HepG2 (cell line): ENCODE results near the gene ZBTB45. TPM values are rescaled to one million over a fixed set of nuclear protein-coding genes. Genes with fewer than 3 reads are reported as not detected.

Experiments
- ATAC-seq: fragments of 200-7000 bp; cut with Tn5 transposase; 3 replicates; pipeline ENCODE4 v1.9.1; 2020; ENCODE audit warnings: mild to moderate bottlenecking, moderate library complexity
- BruUV-seq: library from RNA; stranded (reverse); fragments of 400-500 nt; replicated peaks from 2 replicates; lab custom pipeline; 2021; lab: Mats Ljungman, UMichigan
- CTCF ChIA-PET: fragments of 300-600 bp; formaldehyde crosslinking; extraction: SDS; loops from one replicate; lab custom pipeline; 2021; ENCODE audit warnings: low total read pairs, inconsistent platforms, low intra/inter-chr PET ratio; lab: Yijun Ruan, JAX
- POLR2A ChIA-PET: fragments of 350-600 bp; sonication (Branson Sonifier 250); formaldehyde crosslinking; loops from one replicate; lab custom pipeline; 2020; ENCODE audit warnings: antibody characterized with exemption, inconsistent platforms; lab: Yijun Ruan, JAX
- DNase-seq: peaks from one replicate; pipeline ENCODE4 v3.0.0-alpha.2; 2015; ENCODE audit warnings: low spot score
- FAIRE-seq: peaks from 3 replicates; lab custom pipeline; 2011; peaks lifted over from hg19 to GRCh38; lab: Jason Lieb, UNC
- H2AFZ ChIP-seq: one replicate; pipeline ENCODE4 v1.6.1; 2011; ENCODE audit warnings: low read length, inconsistent platforms
- H3K27ac ChIP-seq: fragments of 300-600 bp; 3 replicates; pipeline ENCODE4 v1.8.0; 2011; ENCODE audit warnings: mixed run types, mild to moderate bottlenecking, mixed read lengths, low read length, inconsistent platforms; ENCODE audit not compliant: insufficient read depth; ENCODE audit errors: extremely low read length
- H3K27me3 ChIP-seq, 2 experiments: fragments of 200-600 bp in 1 of 2; 2 replicates in 1 of 2; 3 replicates in 1 of 2; pipeline versions ENCODE4 v1.6.0 to v1.8.0; 2011; ENCODE audit warnings: low read length in 2 of 2, mild to moderate bottlenecking in 2 of 2, moderate library complexity in 2 of 2, inconsistent platforms in 1 of 2; ENCODE audit not compliant: insufficient read depth in 2 of 2, control insufficient read depth in 1 of 2
- H3K36me3 ChIP-seq, 2 experiments: fragments of 200-600 bp in 1 of 2; replicated peaks in 1 of 2; 2 replicates in 1 of 2; 3 replicates in 1 of 2; pipeline versions ENCODE4 v1.5.1 to v1.8.0; 2011; ENCODE audit warnings: low read length in 2 of 2, inconsistent platforms in 1 of 2; ENCODE audit not compliant: insufficient read depth in 2 of 2, control insufficient read depth in 1 of 2
- H3K4me1 ChIP-seq: 2 replicates; pipeline ENCODE4 v1.5.1; 2012; ENCODE audit warnings: low read length, inconsistent platforms; ENCODE audit not compliant: insufficient read depth
- H3K4me2 ChIP-seq: 2 replicates; pipeline ENCODE4 v1.6.0; 2011; ENCODE audit warnings: low read depth, low read length, inconsistent platforms
- H3K4me3 ChIP-seq, 3 experiments: fragments of 200-600 bp in 1 of 3; sonication (generic), shearing (Covaris generic) in 1 of 3; replicated peaks in 1 of 3; 2 replicates each; pipeline ENCODE4 v1.5.1; 2011 to 2016; ENCODE audit warnings: low read length in 3 of 3, inconsistent platforms in 2 of 3, low read depth in 2 of 3, mild to moderate bottlenecking in 2 of 3, control low read depth in 1 of 3, mixed read lengths in 1 of 3; ENCODE audit not compliant: insufficient read depth in 1 of 3
- H3K79me2 ChIP-seq: one replicate; pipeline ENCODE4 v1.6.1; 2011; ENCODE audit warnings: low read length, inconsistent platforms; ENCODE audit not compliant: insufficient read depth
- H3K9ac ChIP-seq: 2 replicates; pipeline ENCODE4 v1.6.0; 2011; ENCODE audit warnings: mild to moderate bottlenecking, low read depth, low read length, inconsistent platforms; ENCODE audit not compliant: insufficient read depth
- H3K9me3 ChIP-seq: 2 replicates; pipeline ENCODE4 v1.5.1; 2012; ENCODE audit warnings: mild to moderate bottlenecking, low read length
- H4K20me1 ChIP-seq: 2 replicates; pipeline ENCODE4 v1.6.0; 2011; ENCODE audit warnings: inconsistent platforms, mild to moderate bottlenecking, low read length, moderate library complexity; ENCODE audit not compliant: insufficient read depth
- ARID4A ChIP-seq: sonication (generic); formaldehyde crosslinking; IDR thresholded peaks from 2 replicates; pipeline ENCODE4 v1.5.0; 2020; ENCODE audit warnings: mild to moderate bottlenecking, missing genetic modification reagents, borderline replicate concordance
- CCDC6 ChIP-seq: sonication (generic); formaldehyde crosslinking; IDR thresholded peaks from 2 replicates; pipeline ENCODE4 v1.8.1; 2022; ENCODE audit warnings: mild to moderate bottlenecking, missing genetic modification reagents, moderate library complexity
- EED ChIP-seq: sonication (generic); formaldehyde crosslinking; IDR thresholded peaks from 2 replicates; pipeline ENCODE4 v1.5.0; 2020; ENCODE audit warnings: mild to moderate bottlenecking, missing genetic modification reagents
- HOXA5 ChIP-seq: sonication (generic); formaldehyde crosslinking; IDR thresholded peaks from 2 replicates; pipeline ENCODE4 v1.4.0; 2020; ENCODE audit warnings: missing genetic modification reagents
- KDM4B ChIP-seq: sonication (generic); formaldehyde crosslinking; IDR thresholded peaks from 2 replicates; pipeline ENCODE4 v1.4.0; 2020; ENCODE audit warnings: missing genetic modification reagents
- MYPOP ChIP-seq: sonication (generic); formaldehyde crosslinking; IDR thresholded peaks from 2 replicates; pipeline ENCODE4 v1.8.1; 2023; ENCODE audit warnings: mild to moderate bottlenecking, moderate library complexity, missing genetic modification reagents
- NFYB ChIP-seq: sonication (generic); formaldehyde crosslinking; IDR thresholded peaks from 2 replicates; pipeline ENCODE4 v1.4.0; 2020; ENCODE audit warnings: missing genetic modification reagents
- NONO ChIP-seq, 2 experiments: fragments of 450-650 bp in 1 of 2; sonication (generic) in 1 of 2; formaldehyde crosslinking in 1 of 2; IDR thresholded peaks in 1 of 2; conservative IDR thresholded peaks in 1 of 2; 2 replicates each; pipeline versions ENCODE4 v1.6.1 to v1.8.0; 2017 to 2022; ENCODE audit warnings: mild to moderate bottlenecking in 1 of 2, missing genetic modification reagents in 1 of 2, moderate library complexity in 1 of 2
- PAX8 ChIP-seq: sonication (generic); formaldehyde crosslinking; IDR thresholded peaks from 2 replicates; pipeline ENCODE4 v1.8.0; 2022; ENCODE audit warnings: mild to moderate bottlenecking, missing genetic modification reagents, borderline replicate concordance
- PAXIP1 ChIP-seq: sonication (generic); formaldehyde crosslinking; conservative IDR thresholded peaks from 2 replicates; pipeline ENCODE4 v1.4.0; 2020; ENCODE audit warnings: mild to moderate bottlenecking, missing genetic modification reagents, moderate library complexity
- RAD21 ChIP-seq: fragments of 450-650 bp; formaldehyde crosslinking; IDR thresholded peaks from 2 replicates; pipeline ENCODE4 v1.5.0; 2020; ENCODE audit warnings: mild to moderate bottlenecking
- SALL1 ChIP-seq: sonication (generic); formaldehyde crosslinking; IDR thresholded peaks from 2 replicates; pipeline ENCODE4 v1.8.0; 2022; ENCODE audit warnings: mild to moderate bottlenecking, missing genetic modification reagents
- SAP130 ChIP-seq: IDR thresholded peaks from 2 replicates; pipeline ENCODE4 v1.6.1; 2016; ENCODE audit warnings: low read depth
- STAT5B ChIP-seq: sonication (generic); formaldehyde crosslinking; IDR thresholded peaks from 2 replicates; pipeline ENCODE4 v1.4.0; 2020; ENCODE audit warnings: missing genetic modification reagents
- ZNF362 ChIP-seq: sonication (generic); formaldehyde crosslinking; IDR thresholded peaks from 2 replicates; pipeline ENCODE4 v1.4.0; 2020; ENCODE audit warnings: missing genetic modification reagents, mild to moderate bottlenecking, borderline replicate concordance
- ZNF546 ChIP-seq: sonication (generic); formaldehyde crosslinking; conservative IDR thresholded peaks from 2 replicates; pipeline ENCODE4 v1.8.1; 2023; ENCODE audit warnings: mild to moderate bottlenecking, missing genetic modification reagents
- WGBS: methylation state at CpG from one replicate; pipeline ENCODE4 v1.1.6; 2017; ENCODE audit warnings: low lambda C conversion rate; 5-methylcytosine and 5-hydroxymethylcytosine counted together
- in situ Hi-C: cut with HindIII; loops from 2 replicates; pipeline ENCODE4 v1.10.0; 2017; ENCODE audit warnings: low pct_unique_long_range_greater_than_20kb; ENCODE audit not compliant: extremely low pct_ligation_motif_present
- intact Hi-C: fragments of 100-400 bp; cut with micrococcal nuclease; formaldehyde crosslinking; loops from one replicate; pipeline ENCODE4 v1.10.0; 2022; ENCODE audit not compliant: unreplicated experiment
- polyA plus RNA-seq, 8 experiments: library from polyadenylated mRNA; depleted of rRNA in 3 of 8; stranded (reverse) in 7 of 8; unstranded in 1 of 8; fragments of >200 nt; fragmentation: Illumina TruSeq in 4 of 8; extraction: Trizol in 4 of 8; gene quantifications; 2 replicates each; pipeline versions ENCODE4 v1.2.1 to v1.2.3, GENCODE V29; 2011 to 2016; ENCODE audit warnings: low read depth in 4 of 8, missing spikeins in 1 of 8, mixed read lengths in 1 of 8; ENCODE audit not compliant: insufficient read depth in 1 of 8
- total RNA-seq, 5 experiments: library from RNA; depleted of rRNA; stranded (reverse); fragments of >200 nt; fragmentation: Illumina TruSeq; extraction: Trizol; gene quantifications; 2 replicates each; pipeline ENCODE4 v1.2.3, GENCODE V29; 2016; ENCODE audit warnings: low read depth in 1 of 5

ZBTB45 gene
- total and polyA plus RNA-seq, 2 of the 13 experiments (the other 11 are each of a cell fraction or from before 2014, with no cell fraction given): 3.0 to 3.7 TPM

- Histone ChIP-seq H3K79me2 (no peaks in the 10 kb centered on the region), H3K4me1 (no peaks in the 10 kb centered on the region), H3K9ac (no peak overlapping the region), H3K27ac (no peak overlapping the region), H3K36me3 (no peaks in the 10 kb centered on the region), H3K9me3 (no peaks in the 10 kb centered on the region), H4K20me1 (no peaks in the 10 kb centered on the region), H3K4me3 (no peak overlapping the region), H3K4me2 (no peak overlapping the region), H2AFZ (no peak overlapping the region), H3K27me3 (no peaks in the 10 kb centered on the region)
- ATAC-seq (no peak), DNase-seq (no peak), FAIRE-seq (no peak)
- ChIA-PET CTCF (no interaction called here), POLR2A (no interaction called here)
- 88% methylated on average over 5 of the region's 5 CpGs for WGBS
- in situ Hi-C loops: no loop called here
- BruUV-seq: no TSS peak
- intact Hi-C loops: no loop called here
- no peak for TF ChIP-seq PAX8
- no peak for TF ChIP-seq NFYB (CRISPR knock-in tag)
- TF ChIP-seq ARID4A: no peak
- no peak for TF ChIP-seq STAT5B (CRISPR knock-in tag)
- TF ChIP-seq RAD21 (CRISPR knock-in tag): no peak
- TF ChIP-seq SALL1 (CRISPR knock-in tag): no peak
- no peak for TF ChIP-seq MYPOP
- no peak for TF ChIP-seq HOXA5
- TF ChIP-seq PAXIP1 (CRISPR knock-in tag): no peak
- no peak for TF ChIP-seq ZNF362 (CRISPR knock-in tag)
- TF ChIP-seq KDM4B (CRISPR knock-in tag): no peak
- TF ChIP-seq EED (CRISPR knock-in tag): no peak
- TF ChIP-seq SAP130: no peak
- TF ChIP-seq CCDC6 (CRISPR knock-in tag): no peak
- no peak for TF ChIP-seq NONO (IDR thresholded peaks at IDR 0.05)
- TF ChIP-seq NONO (CRISPR knock-in tag; conservative IDR thresholded peaks at IDR 0.05): no peak
- TF ChIP-seq ZNF546 (CRISPR knock-in tag): no peak
Observed at GRCh38 chr19:58491393-58491792, 28.2 kb downstream of the ZBTB45 start.
